ENCODE measurements around the gene SSTR1. TPM values are rescaled to one million over a fixed set of nuclear protein-coding genes. Genes with fewer than 3 reads are reported as not detected.

SSTR1 gene
- total RNA-seq, 4 donors from 2014 or later: 0.16 to 1.2 (median 0.37) TPM

- H3K4me3 ChIP-seq: no peak overlapping the region
- no peaks in the 10 kb centered on the region for H3K36me3 ChIP-seq
- peaks cover 0 to 31% (median 0%) of the 10 kb centered on the region in 3 donors for H3K4me1 ChIP-seq
- TF ChIP-seq POLR2A (IDR thresholded peaks at IDR 0.05) (no peak), EP300 (IDR thresholded peaks at IDR 0.05) (no peak), POLR2AphosphoS5 (IDR thresholded peaks at IDR 0.05) (no peak)
- TF ChIP-seq, protein P1, sequence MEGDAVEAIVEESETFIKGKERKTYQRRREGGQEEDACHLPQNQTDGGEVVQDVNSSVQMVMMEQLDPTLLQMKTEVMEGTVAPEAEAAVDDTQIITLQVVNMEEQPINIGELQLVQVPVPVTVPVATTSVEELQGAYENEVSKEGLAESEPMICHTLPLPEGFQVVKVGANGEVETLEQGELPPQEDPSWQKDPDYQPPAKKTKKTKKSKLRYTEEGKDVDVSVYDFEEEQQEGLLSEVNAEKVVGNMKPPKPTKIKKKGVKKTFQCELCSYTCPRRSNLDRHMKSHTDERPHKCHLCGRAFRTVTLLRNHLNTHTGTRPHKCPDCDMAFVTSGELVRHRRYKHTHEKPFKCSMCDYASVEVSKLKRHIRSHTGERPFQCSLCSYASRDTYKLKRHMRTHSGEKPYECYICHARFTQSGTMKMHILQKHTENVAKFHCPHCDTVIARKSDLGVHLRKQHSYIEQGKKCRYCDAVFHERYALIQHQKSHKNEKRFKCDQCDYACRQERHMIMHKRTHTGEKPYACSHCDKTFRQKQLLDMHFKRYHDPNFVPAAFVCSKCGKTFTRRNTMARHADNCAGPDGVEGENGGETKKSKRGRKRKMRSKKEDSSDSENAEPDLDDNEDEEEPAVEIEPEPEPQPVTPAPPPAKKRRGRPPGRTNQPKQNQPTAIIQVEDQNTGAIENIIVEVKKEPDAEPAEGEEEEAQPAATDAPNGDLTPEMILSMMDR (IDR thresholded peaks at IDR 0.05): no peak
- peaks cover 0 to 9% (median 0%) of the 10 kb centered on the region in 3 donors for H3K9me3 ChIP-seq
- WGBS, 2 donors (ENCODE audit: low coverage in 1 of 2): 84 to 85% methylated on average over 5 of the region's 5 CpGs
- H3K27me3 ChIP-seq: peaks cover 54% of the 10 kb centered on the region
- no peak overlapping the region for H3K27ac ChIP-seq
- ATAC-seq: no peak
Measured at GRCh38 chr14:38205949-38206665, 1.6 kb upstream of the SSTR1 start.

- TF ChIP-seq POLR2A (IDR thresholded peaks at IDR 0.05) (no peak), POLR2AphosphoS5 (IDR thresholded peaks at IDR 0.05) (no peak), EP300 (IDR thresholded peaks at IDR 0.05) (no peak)
- TF ChIP-seq, protein P1 (IDR thresholded peaks at IDR 0.05): no peak
- no peak for ATAC-seq
- Histone ChIP-seq H3K4me1 (peaks cover 0 to 38% (median 0%) of the 10 kb centered on the region in 3 donors), H3K4me3 (no peak overlapping the region), H3K27me3 (peaks cover 61% of the 10 kb centered on the region), H3K27ac (no peak overlapping the region), H3K36me3 (no peaks in the 10 kb centered on the region), H3K9me3 (peaks cover 0 to 9% (median 0%) of the 10 kb centered on the region in 3 donors)
- WGBS, 2 donors (ENCODE audit: low coverage in 1 of 2): 61 to 67% methylated on average over 2 of the region's 2 CpGs
Measured at GRCh38 chr14:38206689-38207376, 871 bp upstream of the SSTR1 start.

- Histone ChIP-seq H3K27ac (no peak overlapping the region), H3K4me1 (peaks cover 0 to 38% (median 0%) of the 10 kb centered on the region in 3 donors), H3K9me3 (peaks cover 0 to 9% (median 0%) of the 10 kb centered on the region in 3 donors), H3K4me3 (no peak overlapping the region), H3K36me3 (no peaks in the 10 kb centered on the region), H3K27me3 (peaks cover 66% of the 10 kb centered on the region)
- 8 to 26% methylated on average over 4 to 5 of the region's 5 CpGs for WGBS, 2 donors (ENCODE audit: low coverage in 1 of 2)
- TF ChIP-seq POLR2A (IDR thresholded peaks at IDR 0.05) (no peak), POLR2AphosphoS5 (IDR thresholded peaks at IDR 0.05) (no peak), EP300 (IDR thresholded peaks at IDR 0.05) (no peak)
- TF ChIP-seq, protein P1 (IDR thresholded peaks at IDR 0.05): no peak
- no peak for ATAC-seq
Measured at GRCh38 chr14:38207377-38207735, 348 bp upstream of the SSTR1 start.

- TF ChIP-seq, protein P1 (IDR thresholded peaks at IDR 0.05): peak in 1 of 4 experiments; percentile 19
- no peak for TF ChIP-seq POLR2A (IDR thresholded peaks at IDR 0.05)
- 0 to 2% methylated on average over 2 to 6 of the region's 59 CpGs for WGBS, 2 donors (ENCODE audit: low coverage in 1 of 2)
- Histone ChIP-seq H3K4me3 (peak overlapping the region in 1 of 2 donors; percentile 45), H3K27ac (no peak overlapping the region), H3K4me1 (peaks cover 0 to 38% (median 0%) of the 10 kb centered on the region in 3 donors), H3K9me3 (peaks cover 0 to 9% (median 0%) of the 10 kb centered on the region in 3 donors), H3K36me3 (no peaks in the 10 kb centered on the region), H3K27me3 (peaks cover 66% of the 10 kb centered on the region)
- ATAC-seq: peak; percentile 44
Measured at GRCh38 chr14:38208618-38209562, 1.2 kb downstream of the SSTR1 start.
